Glutamatergic neuron (in vitro differentiated cells): ENCODE results near the gene LRCOL1. TPM values are rescaled to one million over a fixed set of nuclear protein-coding genes. Genes with fewer than 3 reads are reported as not detected.

Experiments used
- DNase-seq: peaks from one replicate; pipeline ENCODE4 v3.0.0; 2022
- H3K27ac Mint-ChIP-seq: one replicate; pipeline ENCODE4 v1.8.0; 2020; ENCODE audit warnings: mild to moderate bottlenecking, mixed read lengths, inconsistent platforms; ENCODE audit not compliant: unreplicated experiment
- H3K27me3 Mint-ChIP-seq: one replicate; pipeline ENCODE4 v1.8.0; 2020; ENCODE audit warnings: mild to moderate bottlenecking, moderate library complexity, mixed read lengths, inconsistent platforms; ENCODE audit not compliant: unreplicated experiment
- H3K36me3 Mint-ChIP-seq: one replicate; pipeline ENCODE4 v1.8.0; 2020; ENCODE audit warnings: mild to moderate bottlenecking, mixed read lengths, inconsistent platforms; ENCODE audit not compliant: unreplicated experiment
- H3K4me1 Mint-ChIP-seq: one replicate; pipeline ENCODE4 v1.8.0; 2020; ENCODE audit warnings: mild to moderate bottlenecking, low read depth, mixed read lengths, inconsistent platforms; ENCODE audit not compliant: unreplicated experiment
- H3K4me3 Mint-ChIP-seq: one replicate; pipeline ENCODE4 v1.8.0; 2020; ENCODE audit warnings: mild to moderate bottlenecking, mixed read lengths, inconsistent platforms; ENCODE audit not compliant: unreplicated experiment
- H3K9me3 Mint-ChIP-seq: one replicate; pipeline ENCODE4 v1.8.0; 2020; ENCODE audit warnings: mild to moderate bottlenecking, moderate library complexity, mixed read lengths, inconsistent platforms; ENCODE audit not compliant: unreplicated experiment
- CTCF ChIP-seq: fragments of 200-600 bp; sonication (generic); IDR thresholded peaks from one replicate; pipeline ENCODE4 v1.5.0; 2021; ENCODE audit not compliant: partially characterized antibody, unreplicated experiment
- total RNA-seq: library from RNA; stranded (reverse); fragmentation: NEBNext Ultra II Directional; extraction: Animal tissue kit (Norgen Biotek cat#: 25700); gene quantifications from one replicate; pipeline ENCODE4 v1.2.1, GENCODE V29; 2021; ENCODE audit not compliant: unreplicated experiment

The LRCOL1 gene
- total RNA-seq, 1 donor from 2014 or later = not detected

- Mint-ChIP-seq H3K9me3 (peaks cover 3% of the 10 kb centered on the region), H3K4me3 (no peak overlapping the region), H3K27me3 (peaks cover 13% of the 10 kb centered on the region), H3K27ac (peak overlapping the region; percentile 43), H3K4me1 (peaks cover 15% of the 10 kb centered on the region), H3K36me3 (no peaks in the 10 kb centered on the region)
- TF ChIP-seq CTCF = no peak
- DNase-seq = no peak
Measured at GRCh38 chr12:132624910-132625630, 14.7 kb upstream of the LRCOL1 start.

GRCh38 chr12:132624186-132624855 is 13.9 kb upstream of the LRCOL1 start:
- H3K4me1 Mint-ChIP-seq = peaks cover 15% of the 10 kb centered on the region
- DNase-seq = no peak
- peaks cover 13% of the 10 kb centered on the region for H3K27me3 Mint-ChIP-seq
- no peaks in the 10 kb centered on the region for H3K36me3 Mint-ChIP-seq
- peaks cover 3% of the 10 kb centered on the region for H3K9me3 Mint-ChIP-seq
- no peak overlapping the region for H3K27ac Mint-ChIP-seq
- no peak overlapping the region for H3K4me3 Mint-ChIP-seq
- no peak for TF ChIP-seq CTCF

GRCh38 chr12:132623072-132623869 is 12.9 kb upstream of the LRCOL1 start:
- DNase-seq = no peak
- H3K9me3 Mint-ChIP-seq = peaks cover 3% of the 10 kb centered on the region
- peak overlapping the region; percentile 55 for H3K27ac Mint-ChIP-seq
- TF ChIP-seq CTCF = no peak
- peaks cover 13% of the 10 kb centered on the region for H3K27me3 Mint-ChIP-seq
- peak overlapping the region; percentile 46 for H3K4me3 Mint-ChIP-seq
- H3K36me3 Mint-ChIP-seq = no peaks in the 10 kb centered on the region
- peaks cover 15% of the 10 kb centered on the region for H3K4me1 Mint-ChIP-seq

- TF ChIP-seq CTCF = no peak
- peak overlapping the region; percentile 23 for H3K27ac Mint-ChIP-seq
- peaks cover 15% of the 10 kb centered on the region for H3K4me1 Mint-ChIP-seq
- DNase-seq = no peak
- peaks cover 3% of the 10 kb centered on the region for H3K9me3 Mint-ChIP-seq
- peaks cover 19% of the 10 kb centered on the region for H3K27me3 Mint-ChIP-seq
- H3K4me3 Mint-ChIP-seq = peak overlapping the region; percentile 50
- H3K36me3 Mint-ChIP-seq = no peaks in the 10 kb centered on the region
Measured at GRCh38 chr12:132622437-132623071, 12.2 kb upstream of the LRCOL1 start.
